Adipocyte (in vitro differentiated cells): ENCODE measurements around the gene EMILIN1.
"Not testable (repeated sequence)": the region's sequence is repeated elsewhere in the genome, so short reads cannot be mapped to it uniquely, and the experiment has no call there.

Experiments
- DNase-seq: peaks from one replicate; pipeline ENCODE4 v3.0.0-alpha.2; 2015; ENCODE audit warnings: low read depth
- H3K27me3 ChIP-seq: replicated peaks from 2 replicates; pipeline ENCODE4 v1.7.0; 2013; ENCODE audit warnings: mild to moderate bottlenecking, low read length, moderate library complexity; ENCODE audit not compliant: control insufficient read depth, insufficient read depth
- H3K36me3 ChIP-seq: 2 replicates; pipeline ENCODE4 v1.7.0; 2013; ENCODE audit warnings: low read length, mild to moderate bottlenecking, moderate library complexity; ENCODE audit not compliant: control insufficient read depth, insufficient read depth, severe bottlenecking
- H3K4me1 ChIP-seq: 2 replicates; pipeline ENCODE4 v1.7.0; 2013; ENCODE audit warnings: mild to moderate bottlenecking, low read length, moderate library complexity; ENCODE audit not compliant: control insufficient read depth, insufficient read depth
- H3K4me3 ChIP-seq: 2 replicates; pipeline ENCODE4 v1.7.0; 2013; ENCODE audit warnings: mild to moderate bottlenecking, low read length, moderate library complexity
- H3K9ac ChIP-seq: 2 replicates; pipeline ENCODE4 v1.7.0; 2013; ENCODE audit warnings: mild to moderate bottlenecking, low read length, moderate library complexity
- H3K9me3 ChIP-seq: 2 replicates; pipeline ENCODE4 v1.7.0; 2013; ENCODE audit warnings: mild to moderate bottlenecking, low read length, moderate library complexity; ENCODE audit not compliant: control insufficient read depth

EMILIN1 gene

GRCh38 chr2:27072920-27073319, 5.5 kb upstream of the EMILIN1 start:
- Histone ChIP-seq H3K4me1 (peaks cover 54% of the 10 kb centered on the region), H3K4me3 (no peak overlapping the region)
- DNase-seq, result no peak

GRCh38 chr2:27073782-27074181, 4.6 kb upstream of the EMILIN1 start:
- Histone ChIP-seq H3K36me3 (peaks cover 13% of the 10 kb centered on the region), H3K27me3 (no peaks in the 10 kb centered on the region), H3K9me3 (no peaks in the 10 kb centered on the region), H3K4me1 (peaks cover 47% of the 10 kb centered on the region), H3K9ac (no peak overlapping the region), H3K4me3 (no peak overlapping the region)
- DNase-seq, result no peak

More at GRCh38 chr2:27072920-27073319, 5.5 kb upstream of the EMILIN1 start:
- Histone ChIP-seq H3K9me3 (no peaks in the 10 kb centered on the region), H3K36me3 (peaks cover 21% of the 10 kb centered on the region), H3K9ac (no peak overlapping the region), H3K27me3 (no peaks in the 10 kb centered on the region)

GRCh38 chr2:27074738-27075565, 3.5 kb upstream of the EMILIN1 start:
- no peaks in the 10 kb centered on the region for H3K9me3 ChIP-seq
- peaks cover 3% of the 10 kb centered on the region for H3K36me3 ChIP-seq
- no peaks in the 10 kb centered on the region for H3K27me3 ChIP-seq
- H3K4me1 ChIP-seq, result peaks cover 44% of the 10 kb centered on the region
- H3K9ac ChIP-seq, result no peak overlapping the region
- DNase-seq, result no peak
- H3K4me3 ChIP-seq, result no peak overlapping the region

GRCh38 chr2:27075566-27075871, 2.9 kb upstream of the EMILIN1 start:
- not testable (repeated sequence) for H3K4me3 ChIP-seq, H3K9me3 ChIP-seq, H3K9ac ChIP-seq, DNase-seq, H3K36me3 ChIP-seq, H3K27me3 ChIP-seq
- H3K4me1 ChIP-seq, result peaks cover 44% of the 10 kb centered on the region

GRCh38 chr2:27076323-27076722, 2.1 kb upstream of the EMILIN1 start:
- H3K27me3 ChIP-seq, result no peaks in the 10 kb centered on the region
- DNase-seq, result no peak
- H3K4me3 ChIP-seq, result no peak overlapping the region
- H3K4me1 ChIP-seq, result peaks cover 49% of the 10 kb centered on the region
- no peaks in the 10 kb centered on the region for H3K9me3 ChIP-seq
- no peak overlapping the region for H3K9ac ChIP-seq
- H3K36me3 ChIP-seq, result no peaks in the 10 kb centered on the region

- Histone ChIP-seq H3K36me3 (peaks cover 5% of the 10 kb centered on the region), H3K9me3 (no peaks in the 10 kb centered on the region), H3K4me1 (peaks cover 49% of the 10 kb centered on the region), H3K4me3 (no peak overlapping the region), H3K27me3 (no peaks in the 10 kb centered on the region), H3K9ac (no peak overlapping the region)
- DNase-seq, result no peak
Observed at GRCh38 chr2:27077231-27077630, 1.2 kb upstream of the EMILIN1 start.

GRCh38 chr2:27079233-27080139, 1.1 kb downstream of the EMILIN1 start:
- Histone ChIP-seq H3K9ac (peak overlapping the region; percentile 94), H3K9me3 (no peaks in the 10 kb centered on the region), H3K36me3 (peaks cover 10% of the 10 kb centered on the region), H3K27me3 (no peaks in the 10 kb centered on the region), H3K4me1 (peaks cover 39% of the 10 kb centered on the region), H3K4me3 (peak overlapping the region; percentile 91)
- peak; percentile 55 for DNase-seq

- peak; percentile 37 for DNase-seq
- no peaks in the 10 kb centered on the region for H3K27me3 ChIP-seq
- peak overlapping the region; percentile 91 for H3K4me3 ChIP-seq
- H3K4me1 ChIP-seq, result peaks cover 34% of the 10 kb centered on the region
- no peaks in the 10 kb centered on the region for H3K9me3 ChIP-seq
- H3K9ac ChIP-seq, result peak overlapping the region; percentile 94
- H3K36me3 ChIP-seq, result peaks cover 10% of the 10 kb centered on the region
Observed at GRCh38 chr2:27080140-27080469, 1.7 kb downstream of the EMILIN1 start.

- H3K9me3 ChIP-seq, result no peaks in the 10 kb centered on the region
- H3K36me3 ChIP-seq, result peaks cover 10% of the 10 kb centered on the region
- peak overlapping the region; percentile 94 for H3K9ac ChIP-seq
- peaks cover 37% of the 10 kb centered on the region for H3K4me1 ChIP-seq
- no peaks in the 10 kb centered on the region for H3K27me3 ChIP-seq
- DNase-seq, result no peak
- peak overlapping the region; percentile 91 for H3K4me3 ChIP-seq
Observed at GRCh38 chr2:27080603-27080936, 2.2 kb downstream of the EMILIN1 start.

- no peak for DNase-seq
- H3K9me3 ChIP-seq, result no peaks in the 10 kb centered on the region
- H3K36me3 ChIP-seq, result peaks cover 10% of the 10 kb centered on the region
- peaks cover 45% of the 10 kb centered on the region for H3K4me1 ChIP-seq
- H3K4me3 ChIP-seq, result no peak overlapping the region
- H3K9ac ChIP-seq, result no peak overlapping the region
- no peaks in the 10 kb centered on the region for H3K27me3 ChIP-seq
Observed at GRCh38 chr2:27081984-27082772, 3.8 kb downstream of the EMILIN1 start.
